Measurements from ENCODE around the gene DMKN.

Gene DMKN

DNA sequence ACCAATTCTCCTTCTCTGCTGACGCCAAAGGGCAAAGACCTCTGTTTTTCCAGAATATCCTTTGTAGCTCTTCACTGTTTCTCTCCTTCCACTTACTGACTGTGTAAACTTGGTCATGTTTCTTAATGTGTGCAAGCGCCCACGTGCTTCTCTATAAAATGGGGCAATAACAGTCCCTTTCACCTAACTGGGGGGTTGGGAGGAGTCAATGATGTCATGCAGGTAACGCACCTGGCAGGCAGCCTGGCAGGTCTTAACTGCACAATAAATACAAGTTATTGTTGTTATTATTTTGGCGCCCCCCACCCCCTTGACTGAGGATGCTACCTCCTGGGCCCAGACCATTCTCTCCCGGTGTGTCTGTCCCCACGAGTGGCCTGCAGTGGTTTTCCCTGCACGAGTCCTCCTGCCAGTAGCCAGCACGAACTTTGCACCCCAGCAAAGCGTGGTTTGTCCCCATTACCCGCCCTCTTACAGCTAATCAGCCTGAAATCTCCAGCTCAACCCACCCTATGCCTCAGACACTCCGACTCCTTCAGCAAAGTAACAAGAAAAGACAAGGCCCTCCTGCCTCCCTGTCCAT, 9.4 kb upstream of the DMKN start:
- no peak for DNase-seq

DNA sequence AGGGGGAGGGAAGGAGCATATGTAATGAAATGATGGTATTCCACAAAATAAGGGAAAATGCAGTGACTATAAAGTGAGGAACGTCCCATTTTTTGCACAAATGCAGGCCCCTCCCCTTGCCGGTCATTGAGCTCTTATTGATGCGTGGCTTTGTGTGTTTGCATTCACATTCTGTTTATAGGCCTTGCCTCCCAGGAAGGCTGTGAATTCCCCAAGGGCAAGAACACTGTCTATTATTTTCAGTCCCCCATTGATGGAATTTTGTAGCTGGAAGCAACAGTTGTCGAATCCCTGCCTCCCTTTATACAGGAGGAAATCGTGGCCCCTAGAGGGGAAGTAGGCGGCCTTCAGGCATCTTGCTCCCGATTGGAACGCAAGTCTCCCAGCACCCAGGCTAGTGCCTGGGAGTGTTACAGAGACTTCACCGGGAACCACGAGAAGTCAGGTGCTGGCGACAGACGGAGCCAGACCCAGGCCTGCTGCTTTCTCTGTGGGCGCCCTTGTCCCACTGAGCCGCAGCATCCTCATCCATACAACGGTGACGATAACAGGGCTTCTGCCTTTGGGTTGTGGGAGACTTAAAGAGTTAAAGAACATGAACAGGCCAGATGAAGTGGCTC, 7.8 kb upstream of the DMKN start:
- DNase-seq, result no peak

DNA sequence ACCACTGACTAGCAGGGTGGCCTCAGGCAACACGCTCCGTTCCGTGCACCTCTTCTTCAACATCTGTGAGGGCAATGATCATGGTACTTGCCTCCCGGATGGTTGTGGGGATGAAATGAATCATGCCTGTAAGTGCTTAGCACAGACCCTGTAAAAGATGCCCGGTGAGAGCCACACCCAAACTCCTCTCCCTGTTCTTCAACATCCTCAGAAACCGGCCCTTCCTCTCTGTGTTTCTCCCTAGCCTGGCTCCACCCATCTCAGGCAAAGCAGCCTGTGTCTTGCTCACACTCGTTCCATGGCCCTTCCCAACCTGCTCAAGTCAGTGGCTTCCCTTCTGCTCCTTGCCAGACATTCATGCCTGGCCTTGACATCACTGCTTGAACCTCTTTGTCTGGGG, 5.8 kb upstream of the DMKN start:
- no peak for DNase-seq

GRCh38 chr19:35518313-35518712, 4.9 kb upstream of the DMKN start:
- DNase-seq, result no peak

GRCh38 chr19:35517342-35517741, 3.9 kb upstream of the DMKN start:
- DNase-seq, result no peak

DNA sequence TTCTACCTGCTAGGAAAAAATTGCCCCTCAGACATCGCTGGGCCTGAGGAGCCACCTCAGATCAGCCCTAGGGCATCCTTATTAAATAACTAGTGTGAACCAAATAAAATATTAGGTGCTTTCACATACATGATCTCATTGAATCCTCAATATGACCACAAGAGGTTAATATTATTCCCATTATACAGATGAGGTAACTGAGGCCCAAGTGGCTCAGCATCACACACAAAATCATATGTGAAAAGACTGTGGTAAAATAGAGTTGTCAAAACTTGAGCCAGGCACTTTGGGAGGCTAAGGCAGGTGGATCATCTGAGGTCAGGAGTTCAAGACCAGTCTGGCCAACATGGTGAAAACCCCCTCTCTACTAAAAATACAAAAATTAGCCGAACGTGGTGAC, 2.9 kb upstream of the DMKN start:
- DNase-seq, result no peak

DNA sequence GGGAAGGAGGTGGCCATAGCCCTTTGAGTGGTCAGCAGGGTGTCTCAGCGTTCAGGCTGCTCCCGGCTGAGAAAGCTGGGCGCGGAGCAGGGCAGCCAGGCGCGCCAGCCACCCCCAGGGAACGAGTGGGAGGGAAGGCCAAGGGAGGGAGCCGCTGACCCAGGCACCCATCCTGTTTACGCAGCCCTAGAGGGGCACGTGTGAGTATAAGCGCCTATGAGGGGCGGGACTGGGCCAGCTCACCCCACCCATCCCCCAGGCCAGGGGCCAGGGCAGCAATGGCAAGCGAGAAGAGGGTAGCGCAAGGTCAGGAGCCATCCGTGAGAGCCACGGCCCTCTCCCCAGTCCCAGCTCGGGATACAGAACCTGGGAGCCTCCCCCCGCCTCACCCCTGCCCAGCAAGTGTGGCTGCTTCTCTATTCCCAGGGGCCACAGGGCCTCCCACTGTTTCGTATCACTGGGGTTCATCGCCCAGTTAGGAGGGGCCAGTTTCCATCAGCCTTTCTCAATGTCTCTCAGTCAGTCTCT, 897 bp upstream of the DMKN start:
- DNase-seq, result no peak

DNA sequence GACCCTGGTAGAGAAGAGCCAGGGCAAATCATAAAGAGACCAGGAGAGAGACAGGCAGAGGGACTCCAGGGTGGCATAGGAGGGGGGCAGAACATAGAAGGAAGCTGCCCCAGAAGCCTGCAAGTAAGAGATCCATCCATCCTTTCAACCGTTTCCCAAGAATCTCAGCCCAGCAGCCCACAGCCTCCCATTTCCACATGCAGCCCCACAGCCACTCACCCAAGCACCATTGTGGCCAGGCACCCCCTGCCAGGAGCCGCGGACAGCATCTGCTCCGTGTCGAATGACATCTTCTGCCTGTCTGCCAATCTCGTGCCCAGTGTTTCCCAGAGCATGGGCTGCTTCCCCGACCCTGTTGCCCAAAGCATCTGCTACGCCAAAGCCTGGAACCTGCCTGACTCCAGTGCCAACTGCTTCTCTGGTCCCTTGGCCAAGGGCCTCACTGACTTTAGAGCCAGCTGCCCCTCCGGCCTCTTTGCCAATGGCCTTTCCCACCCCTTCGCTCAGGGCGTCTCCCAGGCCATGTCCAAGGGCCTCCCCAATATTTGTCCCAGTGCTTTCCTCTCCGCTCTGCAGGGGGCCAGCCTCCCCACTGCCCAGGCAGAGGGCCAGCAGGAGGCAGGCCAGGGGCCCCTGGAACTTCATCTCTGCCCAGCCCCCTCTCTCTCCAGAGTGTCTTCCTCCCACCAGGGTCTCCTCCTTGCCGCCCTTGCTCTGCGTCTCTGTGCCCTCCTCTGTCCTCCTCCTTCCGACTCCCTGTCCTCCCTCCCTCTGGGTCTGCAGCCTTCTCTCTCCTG, 420 bp downstream of the DMKN start:
- no peak for DNase-seq

DNA sequence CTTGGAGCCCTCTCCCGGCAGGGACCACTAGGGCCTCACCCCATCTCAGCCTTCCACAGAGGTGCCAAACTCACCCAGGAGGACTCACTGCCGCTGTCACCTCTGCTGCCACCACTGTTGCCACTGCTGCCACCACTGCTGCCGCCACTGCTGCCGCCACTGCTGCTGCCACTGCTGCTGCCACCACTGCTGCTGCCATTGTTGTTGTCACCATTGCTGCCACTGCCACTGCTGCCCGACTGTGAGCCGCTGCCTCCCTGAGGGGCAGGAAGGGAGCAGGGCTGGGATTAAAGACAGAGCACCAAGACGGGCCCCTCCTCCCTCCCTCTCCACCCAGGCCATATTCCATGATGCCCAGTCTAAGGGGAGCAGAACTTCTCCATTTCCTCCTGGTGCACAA, 2.1 kb downstream of the DMKN start:
- DNase-seq, result no peak

DNA sequence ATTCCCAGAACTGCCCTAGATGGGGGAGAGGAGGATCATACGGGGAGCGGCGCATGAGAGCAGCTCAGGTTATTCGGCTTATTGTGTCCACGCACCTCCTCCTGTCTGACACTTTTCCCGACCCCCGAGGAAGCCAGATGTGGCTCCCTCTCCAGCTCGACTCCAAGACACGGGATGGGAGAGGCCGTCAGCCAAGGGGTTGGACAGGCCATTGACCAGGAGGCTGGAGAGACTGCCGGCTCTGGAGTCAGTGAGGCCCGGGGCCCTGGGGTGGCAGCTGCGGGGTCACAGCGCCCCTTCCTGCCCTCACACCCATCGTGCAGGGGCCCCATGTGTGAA, 2.9 kb downstream of the DMKN start:
- no peak for DNase-seq

GRCh38 chr19:35509861-35510625, 3.4 kb downstream of the DMKN start:
- peak; percentile 63 to 72 for DNase-seq

GRCh38 chr19:35509018-35509652, 4.3 kb downstream of the DMKN start:
- DNase-seq, result peak; percentile 37 to 53

DNA sequence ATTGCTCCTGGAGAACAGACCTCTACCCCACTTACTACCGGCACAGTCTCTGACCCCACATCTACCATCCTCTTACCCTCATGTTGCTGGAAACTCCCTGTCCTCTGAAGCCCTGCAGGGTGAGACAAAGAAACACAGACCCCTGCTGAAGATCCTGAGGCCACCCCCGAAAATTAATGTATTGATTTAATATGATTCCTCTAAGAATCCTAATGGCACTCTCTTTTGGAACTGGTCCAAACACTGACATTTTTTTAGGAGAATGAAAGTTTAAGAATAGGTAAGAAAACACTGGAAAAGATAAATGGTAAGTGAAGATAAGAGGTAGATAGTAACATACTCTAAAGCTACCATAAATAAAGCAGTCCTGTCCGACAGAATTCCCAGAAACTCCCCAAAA, 5.3 kb downstream of the DMKN start:
- no peak for DNase-seq

GRCh38 chr19:35507561-35507960, 5.9 kb downstream of the DMKN start:
- DNase-seq, result no peak

GRCh38 chr19:35506011-35506410, 7.4 kb downstream of the DMKN start:
- DNase-seq, result no peak

GRCh38 chr19:35502751-35503150, 10.7 kb downstream of the DMKN start:
- no peak for DNase-seq

DNA sequence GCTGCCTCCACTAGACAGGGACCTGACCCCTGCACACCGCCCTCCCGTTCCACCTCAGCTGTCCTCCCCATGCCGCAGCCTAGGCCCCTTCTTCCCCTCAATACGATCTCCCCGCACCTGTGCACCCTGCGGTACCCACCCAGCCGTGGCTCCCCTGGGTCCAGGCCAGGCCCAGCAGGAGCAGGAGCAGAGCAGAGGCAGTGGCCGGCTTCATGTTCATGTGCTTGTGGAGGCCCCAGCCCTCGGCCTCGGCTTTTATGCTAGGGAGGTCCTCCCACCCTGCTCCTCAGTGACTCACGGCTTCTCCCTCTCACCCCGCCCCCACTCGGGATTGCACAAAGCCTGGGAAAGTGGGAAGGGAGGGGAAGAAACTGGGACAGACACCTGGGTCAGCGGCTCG, 11.8 kb downstream of the DMKN start:
- DNase-seq, result no peak

DNA sequence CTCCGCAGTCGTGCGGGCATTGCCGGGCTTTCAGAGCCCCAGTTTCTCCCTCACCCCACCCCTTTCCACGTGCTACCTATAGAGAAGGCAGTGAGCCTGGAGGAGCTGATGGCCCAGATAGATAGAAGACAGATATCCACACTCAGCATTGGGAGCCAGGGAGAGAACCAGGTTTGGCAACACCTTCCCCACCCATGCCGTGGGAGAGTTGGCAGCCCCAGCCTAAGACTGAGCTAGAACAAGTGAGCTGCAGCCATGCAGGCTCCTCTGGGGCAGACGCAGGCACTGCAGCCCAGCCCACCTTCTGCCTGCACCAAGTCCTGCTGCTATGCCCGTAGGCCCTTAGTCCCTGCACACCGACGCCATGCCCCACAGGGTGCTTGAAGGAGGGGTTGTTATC, 12.8 kb downstream of the DMKN start:
- no peak for DNase-seq

- no peak for DNase-seq
Measured at GRCh38 chr19:35498984-35499527, 14.4 kb downstream of the DMKN start.

GRCh38 chr19:35498220-35498619, 15.2 kb downstream of the DMKN start:
- no peak for DNase-seq

DNA sequence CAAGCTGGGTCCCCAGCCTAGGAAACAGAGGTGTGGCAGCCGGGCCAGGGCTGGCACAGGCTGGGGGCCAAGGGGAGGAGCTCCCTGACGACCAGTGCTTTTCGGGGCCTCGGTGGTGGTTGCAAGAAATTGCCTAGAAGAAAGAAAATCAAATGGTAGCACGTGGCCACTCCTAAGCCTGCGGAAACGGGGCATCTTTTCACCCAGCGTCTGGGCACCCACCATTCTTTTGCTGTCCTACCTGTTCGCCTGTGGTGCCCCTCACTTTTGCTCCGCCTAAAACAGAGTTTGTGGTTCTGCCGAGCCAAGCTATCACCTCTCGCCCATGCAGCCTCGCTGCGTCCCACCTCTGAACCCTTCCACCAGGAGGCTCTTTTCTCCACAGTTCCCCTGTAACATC, 16.0 kb downstream of the DMKN start:
- DNase-seq, result no peak

All from CD4-positive, alpha-beta T cell treated with Interferon alpha-2 for 1 hour (primary cell).